PC-9 (cell line): ENCODE data around the gene UCP3. TPM values are rescaled to one million over a fixed set of nuclear protein-coding genes. Genes with fewer than 3 reads are reported as not detected.
A peak's percentile ranks its signal among the peaks of the same experiment; 100 is the strongest.

Source experiments
- BruUV-seq: library from RNA; stranded (reverse); fragments of 400-500 nt; replicated peaks from 2 replicates; lab custom pipeline; 2021; lab: Mats Ljungman, UMichigan
- CTCF ChIA-PET: fragments of 300-600 bp; sonication (Branson Sonifier 250); formaldehyde crosslinking; loops from one replicate; lab custom pipeline; 2022; ENCODE audit warnings: antibody characterized with exemption; lab: Charles Lee
- POLR2A ChIA-PET: fragments of 300-600 bp; sonication (Branson Sonifier 250); formaldehyde crosslinking; loops from one replicate; lab custom pipeline; 2022; ENCODE audit warnings: antibody characterized with exemption; ENCODE audit not compliant: unreplicated experiment; lab: Charles Lee
- DNase-seq, 2 experiments: peaks; one replicate each; pipeline versions ENCODE4 v3.0.0 to v3.0.0-alpha.2; 2015 to 2022; ENCODE audit warnings: mixed read lengths in 1 of 2
- H2AFZ ChIP-seq: fragments of 200-600 bp; sonication (generic); 2 replicates; pipeline ENCODE4 v1.8.1; 2017; ENCODE audit warnings: antibody characterized with exemption
- H3F3A ChIP-seq: fragments of 200-600 bp; sonication (generic); 2 replicates; pipeline ENCODE4 v1.8.1; 2017; ENCODE audit warnings: antibody characterized with exemption, mild to moderate bottlenecking, low read depth; ENCODE audit not compliant: insufficient read depth
- H3K27ac ChIP-seq: fragments of 200-600 bp; sonication (generic); 2 replicates; pipeline ENCODE4 v1.6.1; 2016; ENCODE audit warnings: mixed run types
- H3K27me3 ChIP-seq: fragments of 200-600 bp; sonication (generic); 2 replicates; pipeline ENCODE4 v1.6.1; 2016; ENCODE audit warnings: low read depth, mixed run types; ENCODE audit not compliant: insufficient read depth
- H3K36me3 ChIP-seq: fragments of 200-600 bp; sonication (generic); 2 replicates; pipeline ENCODE4 v1.6.1; 2016; ENCODE audit warnings: low read depth, mixed run types
- H3K4me1 ChIP-seq: fragments of 200-600 bp; sonication (generic); replicated peaks from 2 replicates; pipeline ENCODE4 v1.6.1; 2016; ENCODE audit warnings: mixed run types; ENCODE audit not compliant: insufficient read depth
- H3K4me2 ChIP-seq: fragments of 200-600 bp; sonication (generic); 2 replicates; pipeline ENCODE4 v1.6.1; 2017; ENCODE audit warnings: mixed run types
- H3K4me3 ChIP-seq: fragments of 200-600 bp; sonication (generic); 2 replicates; pipeline ENCODE4 v1.6.1; 2016; ENCODE audit warnings: mixed run types
- H3K79me2 ChIP-seq: fragments of 200-600 bp; sonication (generic); 2 replicates; pipeline ENCODE4 v1.6.1; 2017; ENCODE audit warnings: low read depth, mixed run types
- H3K9me2 ChIP-seq: fragments of 200-600 bp; sonication (generic); 2 replicates; pipeline ENCODE4 v1.8.1; 2017; ENCODE audit warnings: mild to moderate bottlenecking; ENCODE audit not compliant: insufficient read depth
- H3K9me3 ChIP-seq: fragments of 200-600 bp; sonication (generic); 2 replicates; pipeline ENCODE4 v1.8.1; 2016; ENCODE audit warnings: low read depth; ENCODE audit not compliant: insufficient read depth
- H4K20me1 ChIP-seq: fragments of 200-600 bp; sonication (generic); 2 replicates; pipeline ENCODE4 v1.8.1; 2017; ENCODE audit not compliant: insufficient read depth
- CTCF ChIP-seq: fragments of 200-600 bp; sonication (generic); conservative IDR thresholded peaks from 2 replicates; pipeline ENCODE4 v1.6.1; 2017; ENCODE audit warnings: mixed run types, antibody characterized with exemption, mild to moderate bottlenecking, moderate library complexity
- EZH2 ChIP-seq: fragments of 200-600 bp; sonication (generic); IDR thresholded peaks from 2 replicates; pipeline ENCODE4 v1.8.0; 2017; ENCODE audit warnings: antibody characterized with exemption, low read depth
- intact Hi-C: fragments of 100-400 bp; cut with micrococcal nuclease; formaldehyde crosslinking; loops from one replicate; pipeline ENCODE4 v1.10.0; 2022; ENCODE audit not compliant: unreplicated experiment
- total RNA-seq: library from RNA; stranded (reverse); gene quantifications from 2 replicates; pipeline ENCODE4 v1.2.3, GENCODE V29; 2021

Gene UCP3
- total RNA-seq, 1 experiment from 2014 or later, result 2.0 TPM

- peak overlapping the region; percentile 70; the same call in 1 of the 2 replicates for H3K4me3 ChIP-seq
- peaks cover 36% of the 10 kb centered on the region for H3K4me1 ChIP-seq
- ChIA-PET CTCF (no interaction called here), POLR2A (interaction anchor here (0.6 kb wide), 1 partner anchor 88 kb away, joined by 6 read pairs; no protein-coding TSS in a partner anchor)
- no peak for TF ChIP-seq CTCF
- peaks cover 6% of the 10 kb centered on the region; the same call in 1 of the 2 replicates for H3K36me3 ChIP-seq
- no peaks in the 10 kb centered on the region for H3K9me2 ChIP-seq
- intact Hi-C loops, result loop anchor here (5.0 kb wide), 2 partner anchors 46 to 111 kb away; no protein-coding TSS in a partner anchor
- no peaks in the 10 kb centered on the region for H4K20me1 ChIP-seq
- H2AFZ ChIP-seq, result no peak overlapping the region
- BruUV-seq, result no TSS peak
- DNase-seq, result no peak
- H3K27ac ChIP-seq, result no peak overlapping the region
- H3K9me3 ChIP-seq, result no peaks in the 10 kb centered on the region
- peak overlapping the region; percentile 91 for H3K4me2 ChIP-seq
- H3K27me3 ChIP-seq, result no peaks in the 10 kb centered on the region
- H3K79me2 ChIP-seq, result peaks cover 17% of the 10 kb centered on the region
- H3F3A ChIP-seq, result peaks cover 11% of the 10 kb centered on the region; the same call in 1 of the 2 replicates
Observed at GRCh38 chr11:73981051-73981805, 27.7 kb downstream of the UCP3 start.

- peaks cover 10% of the 10 kb centered on the region; the same call in 1 of the 2 replicates for H3F3A ChIP-seq
- H3K27me3 ChIP-seq, result no peaks in the 10 kb centered on the region
- ChIA-PET POLR2A (interaction anchor here (0.5 to 1.1 kb wide), 4 partner anchors 11 to 1404 kb away, joined by 3 to 5 read pairs (median 3); no protein-coding TSS in a partner anchor), CTCF (no interaction called here)
- intact Hi-C loops, result loop anchor here (5.0 kb wide), 2 partner anchors 47 to 112 kb away; no protein-coding TSS in a partner anchor
- peak overlapping the region; percentile 25 for H3K4me2 ChIP-seq
- H3K36me3 ChIP-seq, result peaks cover 6% of the 10 kb centered on the region; the same call in 1 of the 2 replicates
- TF ChIP-seq EZH2 (no peak), CTCF (no peak)
- peak; percentile 48 to 62 for DNase-seq
- peaks cover 36% of the 10 kb centered on the region for H3K4me1 ChIP-seq
- H3K9me2 ChIP-seq, result no peaks in the 10 kb centered on the region
- no peaks in the 10 kb centered on the region for H3K9me3 ChIP-seq
- BruUV-seq, result no TSS peak
- peaks cover 17% of the 10 kb centered on the region for H3K79me2 ChIP-seq
- H4K20me1 ChIP-seq, result no peaks in the 10 kb centered on the region
- H3K4me3 ChIP-seq, result no peak overlapping the region
- no peak overlapping the region; the same call in 1 of the 2 replicates for H3K27ac ChIP-seq
- no peak overlapping the region for H2AFZ ChIP-seq
Observed at GRCh38 chr11:73980001-73980961, 28.6 kb downstream of the UCP3 start.

- Histone ChIP-seq H3K4me1 (peaks cover 36% of the 10 kb centered on the region), H3K9me3 (no peaks in the 10 kb centered on the region), H3K4me2 (no peak overlapping the region), H3K9me2 (no peaks in the 10 kb centered on the region), H2AFZ (no peak overlapping the region), H3K27ac (no peak overlapping the region), H3K36me3 (peaks cover 6% of the 10 kb centered on the region; the same call in 1 of the 2 replicates), H3K4me3 (no peak overlapping the region), H3K27me3 (no peaks in the 10 kb centered on the region), H3K79me2 (peaks cover 17% of the 10 kb centered on the region), H4K20me1 (no peaks in the 10 kb centered on the region), H3F3A (peaks cover 14% of the 10 kb centered on the region; the same call in 1 of the 2 replicates)
- no TSS peak for BruUV-seq
- no peak for TF ChIP-seq EZH2
- TF ChIP-seq CTCF, result no peak
- intact Hi-C loops, result no loop called here
- POLR2A ChIA-PET, result interaction anchor here (0.6 kb wide), 1 partner anchor 250 kb away, joined by 3 read pairs; no protein-coding TSS in a partner anchor
- no peak for DNase-seq
- CTCF ChIA-PET, result no interaction called here
Observed at GRCh38 chr11:73978576-73979086, 30.3 kb downstream of the UCP3 start.
